ENCODE data around the gene NAMPT.

GRCh38 chr7:106304568-106304967, 19.8 kb upstream of the NAMPT start:
- TF ChIP-seq POLR2A (IDR thresholded peaks at IDR 0.05), result no peak
- TF ChIP-seq CTCF (IDR thresholded peaks at IDR 0.05), result no peak

All from suprapubic skin (tissue), 3 donors.